Measurements from ENCODE around the gene CA12. TPM values are rescaled to one million over a fixed set of nuclear protein-coding genes. Genes with fewer than 3 reads are reported as not detected.

Gene CA12
- total RNA-seq, 1 experiment from 2014 or later = 19.8 TPM

GRCh38 chr15:63366451-63366850, 15.2 kb downstream of the CA12 start:
- TF ChIP-seq CTCF (conservative IDR thresholded peaks at IDR 0.05; ENCODE audit: low read depth, low read length) = no peak
- no peak for TF ChIP-seq EZH2phosphoT487 (IDR thresholded peaks at IDR 0.05; ENCODE audit: borderline replicate concordance, low read length)
- no peak for TF ChIP-seq EZH2 (IDR thresholded peaks at IDR 0.05; ENCODE audit: low read length, unreplicated experiment)
- CTCF ChIA-PET = no interaction called here
- H3K27ac ChIP-seq (ENCODE audit: low read length) = no peak overlapping the region
- H3K9ac ChIP-seq (ENCODE audit: low read length) = no peak overlapping the region
- intact Hi-C loops (cut with micrococcal nuclease) = no loop called here
- no peaks in the 10 kb centered on the region for H4K20me1 ChIP-seq (ENCODE audit: low read length)
- no TSS peak for BruUV-seq (replicated peaks)
- no peaks in the 10 kb centered on the region for H3K9me2 ChIP-seq (replicated peaks; ENCODE audit: low read length)
- no peaks in the 10 kb centered on the region for H3K79me2 ChIP-seq (ENCODE audit: low read length)
- no peaks in the 10 kb centered on the region for H3K9me3 ChIP-seq (ENCODE audit: low read length)
- H3F3A ChIP-seq (ENCODE audit: low read length, unreplicated experiment) = no peaks in the 10 kb centered on the region
- ATAC-seq (no peak), DNase-seq (no peak)
- H3K4me2 ChIP-seq (ENCODE audit: low read length) = no peak overlapping the region
- H3K4me3 ChIP-seq (ENCODE audit: low read length) = no peak overlapping the region
- H2AFZ ChIP-seq (ENCODE audit: low read length) = no peak overlapping the region
- H3K27me3 ChIP-seq (ENCODE audit: low read length) = no peaks in the 10 kb centered on the region
- POLR2A ChIA-PET (ENCODE audit: unreplicated experiment) = interaction anchor here (0.7 kb wide), 1 partner anchor 18 kb away, joined by 5 read pairs; no protein-coding TSS in a partner anchor
- peaks cover 8% of the 10 kb centered on the region; the same call in 1 of the 2 replicates for H3K4me1 ChIP-seq (ENCODE audit: insufficient read depth, low read length)
- no peaks in the 10 kb centered on the region for H3K36me3 ChIP-seq (ENCODE audit: low read depth, low read length)

GRCh38 chr15:63365273-63365680, 16.4 kb downstream of the CA12 start:
- CTCF ChIA-PET = no interaction called here

More at GRCh38 chr15:63365273-63365680, 16.4 kb downstream of the CA12 start:
- intact Hi-C loops (cut with micrococcal nuclease) = no loop called here
- no peak overlapping the region for H3K4me3 ChIP-seq (ENCODE audit: low read length)
- H3K27me3 ChIP-seq (ENCODE audit: low read length) = no peaks in the 10 kb centered on the region
- no peaks in the 10 kb centered on the region for H3F3A ChIP-seq (ENCODE audit: low read length, unreplicated experiment)
- H3K9me3 ChIP-seq (ENCODE audit: low read length) = no peaks in the 10 kb centered on the region
- POLR2A ChIA-PET (ENCODE audit: unreplicated experiment) = no interaction called here
- no peak for DNase-seq
- H3K79me2 ChIP-seq (ENCODE audit: low read length) = no peaks in the 10 kb centered on the region
- H3K36me3 ChIP-seq (ENCODE audit: low read depth, low read length) = no peaks in the 10 kb centered on the region
- no TSS peak for BruUV-seq (replicated peaks)
- no peak overlapping the region for H3K27ac ChIP-seq (ENCODE audit: low read length)
- ATAC-seq = no peak
- no peaks in the 10 kb centered on the region for H4K20me1 ChIP-seq (ENCODE audit: low read length)
- 0 out of 2 replicates have a peak, but pooled peaks cover 6% of the 10 kb centered on the region for H3K4me1 ChIP-seq (ENCODE audit: insufficient read depth, low read length)
- no peaks in the 10 kb centered on the region for H3K9me2 ChIP-seq (replicated peaks; ENCODE audit: low read length)
- no peak overlapping the region for H2AFZ ChIP-seq (ENCODE audit: low read length)
- no peak overlapping the region for H3K4me2 ChIP-seq (ENCODE audit: low read length)
- no peak overlapping the region for H3K9ac ChIP-seq (ENCODE audit: low read length)
- no peak for TF ChIP-seq EZH2 (IDR thresholded peaks at IDR 0.05; ENCODE audit: low read length, unreplicated experiment)
- TF ChIP-seq EZH2phosphoT487 (IDR thresholded peaks at IDR 0.05; ENCODE audit: borderline replicate concordance, low read length) = no peak
- no peak for TF ChIP-seq CTCF (conservative IDR thresholded peaks at IDR 0.05; ENCODE audit: low read depth, low read length)

Measured in PC-3 (cell line).